Stimulated activated naive CD8-positive, alpha-beta T cell treated with anti-CD3 and anti-CD28 coated beads, Interleukin-15, amount 100 ng/mL, for 72 hours (primary cell): Measurements from ENCODE around the gene FBXW12.
"Not testable (repeated sequence)": the region's sequence is repeated elsewhere in the genome, so short reads cannot be mapped to it uniquely, and the experiment has no call there.

Source experiments
- ATAC-seq: fragments of 150-1000 bp; cut with Tn5 transposase; 2 replicates; pipeline ENCODE4 v1.10.0; 2021; ENCODE audit warnings: mild to moderate bottlenecking, moderate library complexity
- DNase-seq, 2 donors: peaks; one replicate each; pipeline ENCODE4 v3.0.0; 2021 to 2022
- H3K27ac Mint-ChIP-seq, 2 donors: one replicate each; pipeline ENCODE4 v1.8.0; 2022; ENCODE audit warnings: mild to moderate bottlenecking in 2 of 2, mixed read lengths in 2 of 2, moderate library complexity in 2 of 2
- H3K27me3 Mint-ChIP-seq: one replicate; pipeline ENCODE4 v1.8.0; 2022; ENCODE audit warnings: mixed read lengths
- H3K4me1 Mint-ChIP-seq: one replicate; pipeline ENCODE4 v1.8.0; 2022; ENCODE audit warnings: mild to moderate bottlenecking, mixed read lengths
- H3K4me3 Mint-ChIP-seq, 2 donors: one replicate each; pipeline ENCODE4 v1.8.0; 2022; ENCODE audit warnings: mild to moderate bottlenecking in 2 of 2, mixed read lengths in 2 of 2, moderate library complexity in 1 of 2
- H3K9me3 Mint-ChIP-seq, 2 donors: one replicate each; pipeline ENCODE4 v1.8.0; 2022; ENCODE audit warnings: mixed read lengths in 2 of 2

FBXW12 gene

GRCh38 chr3:48401434-48401901 is 29.4 kb downstream of the FBXW12 start:
- not testable (repeated sequence) for H3K27ac Mint-ChIP-seq, H3K4me1 Mint-ChIP-seq, H3K27me3 Mint-ChIP-seq, ATAC-seq, H3K9me3 Mint-ChIP-seq, H3K4me3 Mint-ChIP-seq, DNase-seq

GRCh38 chr3:48402281-48402732 is 30.3 kb downstream of the FBXW12 start:
- peaks cover 9% of the 10 kb centered on the region for H3K27me3 Mint-ChIP-seq
- DNase-seq = peak in 1 of 2 donors; percentile 2
- H3K4me1 Mint-ChIP-seq = no peaks in the 10 kb centered on the region
- H3K27ac Mint-ChIP-seq = no peak overlapping the region
- no peak for ATAC-seq
- H3K9me3 Mint-ChIP-seq = no peaks in the 10 kb centered on the region
- no peak overlapping the region for H3K4me3 Mint-ChIP-seq

GRCh38 chr3:48402907-48403306 is 30.9 kb downstream of the FBXW12 start:
- H3K27ac Mint-ChIP-seq = no peak overlapping the region
- no peaks in the 10 kb centered on the region for H3K4me1 Mint-ChIP-seq
- ATAC-seq = no peak
- peak in 1 of 2 donors; percentile 4 for DNase-seq
- no peak overlapping the region for H3K4me3 Mint-ChIP-seq
- H3K27me3 Mint-ChIP-seq = peaks cover 9% of the 10 kb centered on the region
- H3K9me3 Mint-ChIP-seq = no peaks in the 10 kb centered on the region

- H3K4me1 Mint-ChIP-seq = no peaks in the 10 kb centered on the region
- H3K27ac Mint-ChIP-seq = peak overlapping the region in 1 of 2 donors; percentile 37
- no peak overlapping the region for H3K4me3 Mint-ChIP-seq
- DNase-seq (peak in 1 of 2 donors; percentile 9), ATAC-seq (no peak)
- H3K9me3 Mint-ChIP-seq = no peaks in the 10 kb centered on the region
- peaks cover 9% of the 10 kb centered on the region for H3K27me3 Mint-ChIP-seq
Measured at GRCh38 chr3:48403533-48404439, 31.8 kb downstream of the FBXW12 start.

- Mint-ChIP-seq H3K9me3 (no peaks in the 10 kb centered on the region), H3K27me3 (peaks cover 2% of the 10 kb centered on the region), H3K4me1 (no peaks in the 10 kb centered on the region), H3K4me3 (no peak overlapping the region), H3K27ac (no peak overlapping the region)
- peak in 1 of 2 donors; percentile 6 for DNase-seq
- ATAC-seq = no peak
Measured at GRCh38 chr3:48404440-48405342, 32.7 kb downstream of the FBXW12 start.

- DNase-seq = peak in 1 of 2 donors; percentile 6
- H3K4me1 Mint-ChIP-seq = no peaks in the 10 kb centered on the region
- no peak for ATAC-seq
- H3K27me3 Mint-ChIP-seq = no peaks in the 10 kb centered on the region
- peak overlapping the region; percentile 10 to 75 for H3K27ac Mint-ChIP-seq
- no peak overlapping the region for H3K4me3 Mint-ChIP-seq
- H3K9me3 Mint-ChIP-seq = no peaks in the 10 kb centered on the region
Measured at GRCh38 chr3:48405343-48405881, 33.4 kb downstream of the FBXW12 start.

- Mint-ChIP-seq H3K4me1 (no peaks in the 10 kb centered on the region), H3K9me3 (no peaks in the 10 kb centered on the region), H3K27ac (peak overlapping the region in 1 of 2 donors; percentile 45), H3K4me3 (no peak overlapping the region), H3K27me3 (no peaks in the 10 kb centered on the region)
- DNase-seq (peak in 1 of 2 donors; percentile 6), ATAC-seq (no peak)
Measured at GRCh38 chr3:48405971-48406370, 34.0 kb downstream of the FBXW12 start.

- H3K4me3 Mint-ChIP-seq = no peak overlapping the region
- ATAC-seq (no peak), DNase-seq (peak in 1 of 2 donors; percentile 5)
- no peak overlapping the region for H3K27ac Mint-ChIP-seq
- H3K4me1 Mint-ChIP-seq = no peaks in the 10 kb centered on the region
- H3K9me3 Mint-ChIP-seq = no peaks in the 10 kb centered on the region
- no peaks in the 10 kb centered on the region for H3K27me3 Mint-ChIP-seq
Measured at GRCh38 chr3:48406443-48407431, 34.7 kb downstream of the FBXW12 start.

GRCh38 chr3:48407542-48408099 is 35.6 kb downstream of the FBXW12 start:
- Mint-ChIP-seq H3K4me3 (no peak overlapping the region), H3K4me1 (no peaks in the 10 kb centered on the region), H3K9me3 (no peaks in the 10 kb centered on the region), H3K27ac (no peak overlapping the region), H3K27me3 (no peaks in the 10 kb centered on the region)
- DNase-seq = no peak
- no peak for ATAC-seq

GRCh38 chr3:48408823-48409281 is 36.8 kb downstream of the FBXW12 start:
- no peak for ATAC-seq
- no peaks in the 10 kb centered on the region for H3K9me3 Mint-ChIP-seq
- peak in 1 of 2 donors; percentile 7 for DNase-seq
- no peaks in the 10 kb centered on the region for H3K4me1 Mint-ChIP-seq
- peak overlapping the region in 1 of 2 donors; percentile 72 for H3K27ac Mint-ChIP-seq
- no peaks in the 10 kb centered on the region for H3K27me3 Mint-ChIP-seq
- H3K4me3 Mint-ChIP-seq = no peak overlapping the region

- Mint-ChIP-seq H3K27ac (no peak overlapping the region), H3K9me3 (no peaks in the 10 kb centered on the region), H3K4me1 (no peaks in the 10 kb centered on the region), H3K27me3 (no peaks in the 10 kb centered on the region), H3K4me3 (no peak overlapping the region)
- DNase-seq (no peak), ATAC-seq (no peak)
Measured at GRCh38 chr3:48409291-48410201, 37.5 kb downstream of the FBXW12 start.

- Mint-ChIP-seq H3K4me1 (no peaks in the 10 kb centered on the region), H3K4me3 (no peak overlapping the region), H3K9me3 (no peaks in the 10 kb centered on the region), H3K27ac (no peak overlapping the region), H3K27me3 (no peaks in the 10 kb centered on the region)
- ATAC-seq (no peak), DNase-seq (no peak)
Measured at GRCh38 chr3:48410205-48411040, 38.4 kb downstream of the FBXW12 start.
